ENCODE results near the gene EXOC3L1.

DNA sequence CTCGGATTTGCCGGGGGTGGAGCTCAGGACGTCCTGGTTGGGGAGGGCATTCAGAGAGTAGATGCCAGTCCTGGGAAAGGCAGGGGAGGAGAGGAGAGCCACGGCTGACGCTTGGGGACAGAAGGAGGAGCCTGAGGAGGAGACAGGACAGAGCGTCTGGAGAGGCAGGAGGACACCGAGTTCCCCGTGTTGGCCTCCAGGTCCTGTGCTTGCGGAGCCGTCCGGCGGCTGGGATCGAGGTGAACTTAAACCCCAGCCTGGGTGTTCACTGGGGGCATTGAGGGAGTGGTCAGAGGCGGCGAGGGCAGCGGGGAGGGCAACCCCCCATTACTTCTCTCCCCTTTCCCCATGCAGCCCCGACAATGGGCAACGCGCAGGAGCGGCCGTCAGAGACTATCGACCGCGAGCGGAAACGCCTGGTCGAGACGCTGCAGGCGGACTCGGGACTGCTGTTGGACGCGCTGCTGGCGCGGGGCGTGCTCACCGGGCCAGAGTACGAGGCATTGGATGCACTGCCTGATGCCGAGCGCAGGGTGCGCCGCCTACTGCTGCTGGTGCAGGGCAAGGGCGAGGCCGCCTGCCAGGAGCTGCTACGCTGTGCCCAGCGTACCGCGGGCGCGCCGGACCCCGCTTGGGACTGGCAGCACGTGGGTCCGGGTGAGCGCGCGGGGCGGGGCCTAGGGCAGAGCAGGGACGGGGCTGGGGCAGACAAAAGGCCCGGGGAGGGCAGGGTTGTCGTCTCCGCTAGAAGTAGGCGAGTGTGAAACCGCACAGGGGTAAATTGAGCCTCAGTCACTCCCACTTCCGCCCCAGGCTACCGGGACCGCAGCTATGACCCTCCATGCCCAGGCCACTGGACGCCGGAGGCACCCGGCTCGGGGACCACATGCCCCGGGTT lies 15.9 kb downstream of the EXOC3L1 start:
- TF ChIP-seq CTCF (IDR thresholded peaks at IDR 0.05) = no peak
- peak; percentile 74 for TF ChIP-seq USF2 (CRISPR knock-in tag; IDR thresholded peaks at IDR 0.05)
- 0 out of 2 replicates have a peak, but pooled peaks have one; percentile 36 for TF ChIP-seq ZNF281 (CRISPR knock-in tag; IDR thresholded peaks at IDR 0.05)
- TF ChIP-seq IRF1 (CRISPR knock-in tag; IDR thresholded peaks at IDR 0.05) = no peak
- TF ChIP-seq KAT7 (CRISPR knock-in tag; IDR thresholded peaks at IDR 0.05; ENCODE audit: borderline replicate concordance) = peak; percentile 69; the same call in 1 of the 2 replicates
- TF ChIP-seq, protein P1, sequence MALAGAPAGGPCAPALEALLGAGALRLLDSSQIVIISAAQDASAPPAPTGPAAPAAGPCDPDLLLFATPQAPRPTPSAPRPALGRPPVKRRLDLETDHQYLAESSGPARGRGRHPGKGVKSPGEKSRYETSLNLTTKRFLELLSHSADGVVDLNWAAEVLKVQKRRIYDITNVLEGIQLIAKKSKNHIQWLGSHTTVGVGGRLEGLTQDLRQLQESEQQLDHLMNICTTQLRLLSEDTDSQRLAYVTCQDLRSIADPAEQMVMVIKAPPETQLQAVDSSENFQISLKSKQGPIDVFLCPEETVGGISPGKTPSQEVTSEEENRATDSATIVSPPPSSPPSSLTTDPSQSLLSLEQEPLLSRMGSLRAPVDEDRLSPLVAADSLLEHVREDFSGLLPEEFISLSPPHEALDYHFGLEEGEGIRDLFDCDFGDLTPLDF (CRISPR knock-in tag; IDR thresholded peaks at IDR 0.05) = no peak
- peak; percentile 67 for TF ChIP-seq ETV6 (CRISPR knock-in tag; IDR thresholded peaks at IDR 0.05)
- TF ChIP-seq HMGXB4 (CRISPR knock-in tag; IDR thresholded peaks at IDR 0.05) = peak; percentile 86
- TF ChIP-seq ESRRA (CRISPR knock-in tag; IDR thresholded peaks at IDR 0.05; ENCODE audit: borderline replicate concordance) = no peak; the same call in 1 of the 2 replicates
- peak; percentile 80 for TF ChIP-seq USF1 (CRISPR knock-in tag; IDR thresholded peaks at IDR 0.05)
- TF ChIP-seq RORB (CRISPR knock-in tag; IDR thresholded peaks at IDR 0.05) = no peak
